Mesothelial cell of epicardium (in vitro differentiated cells): ENCODE data around the gene UHRF1. TPM values are rescaled to one million over a fixed set of nuclear protein-coding genes. Genes with fewer than 3 reads are reported as not detected.
A peak's percentile ranks its signal among the peaks of the same experiment; 100 is the strongest.

Experiments
- DNase-seq, 2 experiments: peaks; one replicate each; pipeline ENCODE4 v3.0.0; 2021; ENCODE audit warnings: low spot score in 2 of 2; ENCODE audit not compliant: unreplicated experiment in 2 of 2
- H3K27ac Mint-ChIP-seq: 2 replicates; pipeline ENCODE4 v1.8.0; 2021; ENCODE audit warnings: mixed read lengths
- H3K27me3 Mint-ChIP-seq: 2 replicates; pipeline ENCODE4 v1.8.0; 2021; ENCODE audit warnings: low read depth, mixed read lengths
- H3K36me3 Mint-ChIP-seq: 2 replicates; pipeline ENCODE4 v1.8.0; 2021; ENCODE audit warnings: mixed read lengths
- H3K4me1 Mint-ChIP-seq: 2 replicates; pipeline ENCODE4 v1.8.0; 2021; ENCODE audit warnings: mixed read lengths
- H3K4me3 Mint-ChIP-seq: 2 replicates; pipeline ENCODE4 v1.8.0; 2021; ENCODE audit warnings: mild to moderate bottlenecking, moderate library complexity, mixed read lengths
- H3K9me3 Mint-ChIP-seq: 2 replicates; pipeline ENCODE4 v1.8.0; 2021; ENCODE audit warnings: mixed read lengths
- total RNA-seq: library from RNA; stranded (reverse); gene quantifications from 3 replicates; pipeline ENCODE4 v1.2.1, GENCODE V29; 2021
- TF ChIP-seq, protein P1 (sequence below): fragments of 200-600 bp; sonication (generic); IDR thresholded peaks from one replicate; pipeline ENCODE4 v1.5.0; 2021; ENCODE audit warnings: antibody characterized with exemption; ENCODE audit not compliant: unreplicated experiment

The UHRF1 gene
- total RNA-seq, 1 donor from 2014 or later: 28.9 TPM

GRCh38 chr19:4908360-4908759 lies 941 bp upstream of the UHRF1 start:
- TF ChIP-seq, protein P1, sequence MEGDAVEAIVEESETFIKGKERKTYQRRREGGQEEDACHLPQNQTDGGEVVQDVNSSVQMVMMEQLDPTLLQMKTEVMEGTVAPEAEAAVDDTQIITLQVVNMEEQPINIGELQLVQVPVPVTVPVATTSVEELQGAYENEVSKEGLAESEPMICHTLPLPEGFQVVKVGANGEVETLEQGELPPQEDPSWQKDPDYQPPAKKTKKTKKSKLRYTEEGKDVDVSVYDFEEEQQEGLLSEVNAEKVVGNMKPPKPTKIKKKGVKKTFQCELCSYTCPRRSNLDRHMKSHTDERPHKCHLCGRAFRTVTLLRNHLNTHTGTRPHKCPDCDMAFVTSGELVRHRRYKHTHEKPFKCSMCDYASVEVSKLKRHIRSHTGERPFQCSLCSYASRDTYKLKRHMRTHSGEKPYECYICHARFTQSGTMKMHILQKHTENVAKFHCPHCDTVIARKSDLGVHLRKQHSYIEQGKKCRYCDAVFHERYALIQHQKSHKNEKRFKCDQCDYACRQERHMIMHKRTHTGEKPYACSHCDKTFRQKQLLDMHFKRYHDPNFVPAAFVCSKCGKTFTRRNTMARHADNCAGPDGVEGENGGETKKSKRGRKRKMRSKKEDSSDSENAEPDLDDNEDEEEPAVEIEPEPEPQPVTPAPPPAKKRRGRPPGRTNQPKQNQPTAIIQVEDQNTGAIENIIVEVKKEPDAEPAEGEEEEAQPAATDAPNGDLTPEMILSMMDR: no peak
- Mint-ChIP-seq H3K27ac (no peak overlapping the region), H3K36me3 (no peaks in the 10 kb centered on the region), H3K4me1 (peaks cover 20% of the 10 kb centered on the region), H3K4me3 (peak overlapping the region; percentile 56), H3K9me3 (no peaks in the 10 kb centered on the region), H3K27me3 (no peaks in the 10 kb centered on the region)
- no peak for DNase-seq

GRCh38 chr19:4908781-4909155 lies 533 bp upstream of the UHRF1 start:
- TF ChIP-seq, protein P1: no peak
- peak overlapping the region; percentile 56 for H3K4me3 Mint-ChIP-seq
- no peaks in the 10 kb centered on the region for H3K36me3 Mint-ChIP-seq
- H3K4me1 Mint-ChIP-seq: peaks cover 20% of the 10 kb centered on the region
- no peaks in the 10 kb centered on the region for H3K27me3 Mint-ChIP-seq
- no peak overlapping the region for H3K27ac Mint-ChIP-seq
- H3K9me3 Mint-ChIP-seq: no peaks in the 10 kb centered on the region
- no peak for DNase-seq

DNA sequence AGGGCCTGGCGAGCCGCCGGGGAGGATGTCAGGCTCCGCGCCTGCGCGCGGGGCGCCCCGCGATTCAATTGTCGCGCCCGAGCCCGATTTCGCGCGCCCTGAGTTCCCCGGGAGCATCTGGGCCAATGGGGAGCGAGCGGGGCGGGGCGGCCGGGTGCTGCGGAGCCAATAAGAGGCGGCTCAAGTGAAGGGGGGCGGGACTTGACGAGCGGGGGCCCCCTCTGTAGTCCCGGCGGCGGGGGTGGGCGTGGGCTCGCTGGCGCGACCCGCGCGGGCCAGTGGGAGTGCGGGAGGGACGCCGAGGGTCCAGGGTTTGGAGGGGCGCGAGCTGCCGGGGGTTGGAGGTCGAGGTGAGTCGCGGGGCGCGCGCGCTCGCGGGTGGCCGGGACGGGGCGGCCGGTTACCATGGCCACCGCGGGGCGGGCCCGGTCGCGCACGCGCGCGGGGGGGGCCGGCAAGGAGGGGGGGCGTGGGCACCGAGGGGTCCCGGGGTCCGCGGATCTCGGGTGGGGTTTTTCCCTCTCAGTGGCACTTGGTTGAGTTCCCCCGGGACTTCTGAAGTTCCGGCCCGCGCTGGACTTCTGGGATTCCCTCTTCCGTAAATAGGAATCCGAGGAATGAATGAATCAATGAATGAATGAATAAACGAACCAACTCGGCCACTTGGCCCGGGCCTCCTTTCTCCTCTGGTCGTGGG lies 744 bp downstream of the UHRF1 start:
- no peaks in the 10 kb centered on the region for H3K9me3 Mint-ChIP-seq
- TF ChIP-seq, protein P1: no peak
- H3K4me1 Mint-ChIP-seq: peaks cover 22% of the 10 kb centered on the region
- no peaks in the 10 kb centered on the region for H3K27me3 Mint-ChIP-seq
- H3K36me3 Mint-ChIP-seq: no peaks in the 10 kb centered on the region
- no peak overlapping the region for H3K27ac Mint-ChIP-seq
- DNase-seq: peak; percentile 88 to 94
- peak overlapping the region; percentile 80 for H3K4me3 Mint-ChIP-seq

DNA sequence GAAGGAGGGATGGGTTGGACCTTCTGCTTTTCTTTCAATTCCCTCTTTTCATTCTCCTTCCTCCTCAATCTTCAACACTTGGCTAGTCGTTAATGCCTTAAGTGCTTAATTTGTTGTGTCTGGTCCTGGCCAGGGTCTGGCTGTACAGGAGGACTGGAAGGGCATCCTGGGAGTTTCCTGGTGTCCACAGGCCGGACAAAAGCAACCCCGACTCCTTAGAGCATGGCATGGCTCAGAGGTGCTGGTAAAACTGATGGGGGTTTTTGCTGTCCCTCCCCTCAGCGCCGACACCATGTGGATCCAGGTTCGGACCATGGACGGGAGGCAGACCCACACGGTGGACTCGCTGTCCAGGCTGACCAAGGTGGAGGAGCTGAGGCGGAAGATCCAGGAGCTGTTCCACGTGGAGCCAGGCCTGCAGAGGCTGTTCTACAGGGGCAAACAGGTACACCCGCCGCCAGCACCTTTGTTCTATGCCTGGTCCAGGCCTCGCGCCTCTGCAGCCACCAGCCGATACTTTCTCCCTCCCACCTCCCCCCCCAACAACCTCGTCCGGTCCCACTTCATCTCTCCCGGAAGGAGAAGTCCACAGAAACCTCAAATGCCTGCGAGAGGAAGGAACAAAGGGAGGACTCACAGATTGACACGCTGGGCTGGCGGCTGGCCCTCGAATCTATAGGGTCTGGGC lies 1.4 kb downstream of the UHRF1 start:
- Mint-ChIP-seq H3K27ac (peak overlapping the region; percentile 56), H3K27me3 (no peaks in the 10 kb centered on the region), H3K9me3 (no peaks in the 10 kb centered on the region), H3K4me1 (peaks cover 27% of the 10 kb centered on the region), H3K4me3 (peak overlapping the region; percentile 80), H3K36me3 (no peaks in the 10 kb centered on the region)
- DNase-seq: no peak
- TF ChIP-seq, protein P1: no peak

- no peaks in the 10 kb centered on the region for H3K9me3 Mint-ChIP-seq
- H3K27me3 Mint-ChIP-seq: no peaks in the 10 kb centered on the region
- H3K36me3 Mint-ChIP-seq: no peaks in the 10 kb centered on the region
- H3K4me3 Mint-ChIP-seq: peak overlapping the region; percentile 80
- TF ChIP-seq, protein P1: no peak
- peak overlapping the region; percentile 64 for H3K27ac Mint-ChIP-seq
- DNase-seq: no peak
- H3K4me1 Mint-ChIP-seq: peaks cover 30% of the 10 kb centered on the region
These were observed 2.0 kb downstream of the UHRF1 start for GRCh38 chr19:4911314-4911713.
